Mesothelial cell of epicardium (in vitro differentiated cells): ENCODE data around the gene TLL2. TPM values are rescaled to one million over a fixed set of nuclear protein-coding genes. Genes with fewer than 3 reads are reported as not detected.

Experiments used
- DNase-seq, 2 experiments: peaks; one replicate each; pipeline ENCODE4 v3.0.0; 2021; ENCODE audit warnings: low spot score in 2 of 2; ENCODE audit not compliant: unreplicated experiment in 2 of 2
- H3K27ac Mint-ChIP-seq: 2 replicates; pipeline ENCODE4 v1.8.0; 2021; ENCODE audit warnings: mixed read lengths
- H3K27me3 Mint-ChIP-seq: 2 replicates; pipeline ENCODE4 v1.8.0; 2021; ENCODE audit warnings: low read depth, mixed read lengths
- H3K36me3 Mint-ChIP-seq: 2 replicates; pipeline ENCODE4 v1.8.0; 2021; ENCODE audit warnings: mixed read lengths
- H3K4me1 Mint-ChIP-seq: 2 replicates; pipeline ENCODE4 v1.8.0; 2021; ENCODE audit warnings: mixed read lengths
- H3K4me3 Mint-ChIP-seq: 2 replicates; pipeline ENCODE4 v1.8.0; 2021; ENCODE audit warnings: mild to moderate bottlenecking, moderate library complexity, mixed read lengths
- H3K9me3 Mint-ChIP-seq: 2 replicates; pipeline ENCODE4 v1.8.0; 2021; ENCODE audit warnings: mixed read lengths
- total RNA-seq: library from RNA; stranded (reverse); gene quantifications from 3 replicates; pipeline ENCODE4 v1.2.1, GENCODE V29; 2021
- TF ChIP-seq, protein P1 (sequence below): fragments of 200-600 bp; sonication (generic); IDR thresholded peaks from one replicate; pipeline ENCODE4 v1.5.0; 2021; ENCODE audit warnings: antibody characterized with exemption; ENCODE audit not compliant: unreplicated experiment

The TLL2 gene
- total RNA-seq, 1 donor from 2014 or later = 1.4 TPM

- Mint-ChIP-seq H3K4me3 (no peak overlapping the region), H3K9me3 (no peaks in the 10 kb centered on the region), H3K36me3 (no peaks in the 10 kb centered on the region), H3K4me1 (peaks cover 2% of the 10 kb centered on the region), H3K27ac (no peak overlapping the region), H3K27me3 (peaks cover 45% of the 10 kb centered on the region)
- TF ChIP-seq, protein P1, sequence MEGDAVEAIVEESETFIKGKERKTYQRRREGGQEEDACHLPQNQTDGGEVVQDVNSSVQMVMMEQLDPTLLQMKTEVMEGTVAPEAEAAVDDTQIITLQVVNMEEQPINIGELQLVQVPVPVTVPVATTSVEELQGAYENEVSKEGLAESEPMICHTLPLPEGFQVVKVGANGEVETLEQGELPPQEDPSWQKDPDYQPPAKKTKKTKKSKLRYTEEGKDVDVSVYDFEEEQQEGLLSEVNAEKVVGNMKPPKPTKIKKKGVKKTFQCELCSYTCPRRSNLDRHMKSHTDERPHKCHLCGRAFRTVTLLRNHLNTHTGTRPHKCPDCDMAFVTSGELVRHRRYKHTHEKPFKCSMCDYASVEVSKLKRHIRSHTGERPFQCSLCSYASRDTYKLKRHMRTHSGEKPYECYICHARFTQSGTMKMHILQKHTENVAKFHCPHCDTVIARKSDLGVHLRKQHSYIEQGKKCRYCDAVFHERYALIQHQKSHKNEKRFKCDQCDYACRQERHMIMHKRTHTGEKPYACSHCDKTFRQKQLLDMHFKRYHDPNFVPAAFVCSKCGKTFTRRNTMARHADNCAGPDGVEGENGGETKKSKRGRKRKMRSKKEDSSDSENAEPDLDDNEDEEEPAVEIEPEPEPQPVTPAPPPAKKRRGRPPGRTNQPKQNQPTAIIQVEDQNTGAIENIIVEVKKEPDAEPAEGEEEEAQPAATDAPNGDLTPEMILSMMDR = no peak
- no peak for DNase-seq
These were observed 8.3 kb downstream of the TLL2 start for GRCh38 chr10:96505150-96506136.

DNA sequence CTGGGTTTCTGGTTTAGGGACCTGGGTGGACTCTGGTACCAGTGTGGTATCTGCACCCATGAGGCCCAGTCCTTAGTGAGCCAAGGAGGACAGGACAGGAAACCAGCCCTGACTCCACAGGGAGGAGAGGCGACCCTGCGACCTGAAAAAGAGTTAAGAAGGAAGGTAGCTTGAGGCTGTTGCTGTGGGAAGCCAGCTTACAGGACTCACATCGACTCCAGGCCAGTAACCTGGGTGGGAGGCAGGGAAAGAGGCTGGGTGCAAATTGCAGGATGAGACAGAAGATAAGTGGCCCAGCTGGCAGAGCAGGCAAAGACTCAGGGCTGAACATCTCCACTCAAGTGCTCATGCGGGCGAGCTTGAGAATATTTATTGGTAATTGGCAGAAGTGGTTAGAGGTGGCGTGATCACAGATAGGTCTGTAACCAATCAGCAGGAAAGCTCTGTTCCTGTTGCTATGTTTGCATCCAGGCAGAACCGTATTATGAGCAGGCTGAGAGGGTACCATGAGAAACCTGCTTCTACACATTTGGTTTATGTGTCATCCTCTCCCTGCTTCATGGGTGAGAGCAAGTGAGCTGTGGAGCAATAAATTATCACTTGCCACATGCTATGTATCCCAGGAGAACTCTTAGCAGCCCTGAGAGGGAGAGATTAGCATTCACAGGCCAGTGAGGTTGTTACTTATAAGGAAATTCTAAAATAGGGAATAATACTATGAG, 11.0 kb downstream of the TLL2 start:
- H3K9me3 Mint-ChIP-seq = no peaks in the 10 kb centered on the region
- TF ChIP-seq, protein P1 = no peak
- H3K4me1 Mint-ChIP-seq = peaks cover 2% of the 10 kb centered on the region
- no peaks in the 10 kb centered on the region for H3K36me3 Mint-ChIP-seq
- H3K27me3 Mint-ChIP-seq = peaks cover 40% of the 10 kb centered on the region
- no peak overlapping the region for H3K27ac Mint-ChIP-seq
- H3K4me3 Mint-ChIP-seq = no peak overlapping the region
- no peak for DNase-seq

DNA sequence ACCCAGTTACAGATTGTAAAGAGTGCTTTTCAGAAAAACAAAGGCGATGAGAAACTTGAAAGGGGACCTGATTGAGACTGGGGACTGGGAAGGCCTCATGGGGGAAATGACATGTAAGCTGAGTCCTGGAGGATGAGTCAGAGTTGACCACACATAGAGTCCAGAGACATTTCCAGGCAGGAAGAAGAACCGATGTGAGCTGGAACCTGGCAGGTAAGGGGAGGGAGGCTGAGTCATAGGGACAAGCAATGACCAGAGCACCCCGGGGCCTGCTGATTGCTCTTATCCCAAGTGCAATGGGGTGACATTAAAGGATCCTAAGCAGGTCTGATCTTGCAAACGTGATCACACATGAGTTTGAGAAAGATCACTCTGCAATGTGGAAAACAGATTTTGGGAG, 11.7 kb downstream of the TLL2 start:
- no peaks in the 10 kb centered on the region for H3K9me3 Mint-ChIP-seq
- TF ChIP-seq, protein P1 = no peak
- no peaks in the 10 kb centered on the region for H3K36me3 Mint-ChIP-seq
- DNase-seq = no peak
- peaks cover 2% of the 10 kb centered on the region for H3K4me1 Mint-ChIP-seq
- no peak overlapping the region for H3K27ac Mint-ChIP-seq
- H3K4me3 Mint-ChIP-seq = no peak overlapping the region
- H3K27me3 Mint-ChIP-seq = peaks cover 42% of the 10 kb centered on the region

DNA sequence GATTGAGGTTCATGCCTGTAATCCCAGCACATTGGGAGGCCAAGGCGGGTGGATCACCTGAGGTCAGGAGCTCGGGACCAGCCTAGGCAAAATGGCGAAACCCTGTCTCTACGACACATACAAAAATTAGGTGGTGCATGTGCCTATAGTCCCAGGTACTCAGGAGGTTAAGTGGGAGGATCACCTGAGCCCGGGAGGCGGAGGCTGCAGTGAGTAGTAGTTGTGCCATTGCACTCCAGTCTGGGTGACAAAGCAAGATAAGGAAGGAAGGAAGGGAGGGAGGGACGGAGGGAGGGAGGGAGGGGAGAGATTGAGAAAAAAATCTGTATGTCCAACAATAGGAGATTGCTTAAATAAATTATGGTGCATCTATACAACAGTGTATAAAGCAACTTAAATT, 13.2 kb downstream of the TLL2 start:
- Mint-ChIP-seq H3K4me1 (no peaks in the 10 kb centered on the region), H3K4me3 (no peak overlapping the region), H3K9me3 (no peaks in the 10 kb centered on the region), H3K27ac (no peak overlapping the region), H3K27me3 (peaks cover 39% of the 10 kb centered on the region), H3K36me3 (no peaks in the 10 kb centered on the region)
- TF ChIP-seq, protein P1 = no peak
- DNase-seq = no peak

DNA sequence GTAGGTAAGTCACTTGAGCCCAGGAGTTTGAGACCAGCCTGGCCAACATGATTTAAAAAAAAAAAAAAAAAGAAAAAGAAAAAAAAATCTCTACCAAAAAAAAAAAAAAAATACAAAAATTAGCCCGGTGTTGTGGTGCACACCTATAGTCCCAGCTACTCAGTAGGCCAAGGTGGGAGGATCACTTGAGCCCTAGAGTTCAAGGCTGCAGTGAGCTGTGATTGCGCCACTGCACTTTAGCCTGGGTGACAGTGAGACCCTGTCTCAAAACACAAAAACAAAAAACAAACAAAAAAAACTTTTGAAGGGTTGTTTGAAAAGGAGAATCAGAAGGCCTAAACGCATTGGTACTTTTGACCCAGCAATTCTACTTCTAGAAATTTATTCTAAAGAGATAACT, 13.7 kb downstream of the TLL2 start:
- no peaks in the 10 kb centered on the region for H3K36me3 Mint-ChIP-seq
- TF ChIP-seq, protein P1 = no peak
- no peaks in the 10 kb centered on the region for H3K4me1 Mint-ChIP-seq
- H3K9me3 Mint-ChIP-seq = no peaks in the 10 kb centered on the region
- no peak for DNase-seq
- peaks cover 42% of the 10 kb centered on the region for H3K27me3 Mint-ChIP-seq
- H3K4me3 Mint-ChIP-seq = no peak overlapping the region
- H3K27ac Mint-ChIP-seq = no peak overlapping the region
